BE2C (cell line): Measurements from ENCODE around the gene NDFIP2.
"Not testable (repeated sequence)": the region's sequence is repeated elsewhere in the genome, so short reads cannot be mapped to it uniquely, and the experiment has no call there.

Source experiments
- DNase-seq: peaks from one replicate; pipeline ENCODE4 v3.0.0-alpha.2; 2020
- H3K27me3 ChIP-seq: fragments of 250-450 bp; sonication (Bioruptor Pico); 2 replicates; pipeline ENCODE4 v1.5.1; 2020; ENCODE audit warnings: mild to moderate bottlenecking
- H3K36me3 ChIP-seq: fragments of 250-450 bp; sonication (Bioruptor Pico); 2 replicates; pipeline ENCODE4 v1.5.1; 2020; ENCODE audit warnings: mild to moderate bottlenecking
- H3K4me1 ChIP-seq: fragments of 250-450 bp; sonication (Bioruptor Pico); 2 replicates; pipeline ENCODE4 v1.5.1; 2020
- H3K4me3 ChIP-seq: 2 replicates; pipeline ENCODE4 v1.5.1; 2011; ENCODE audit warnings: low read depth, low read length
- H3K9me3 ChIP-seq: fragments of 250-450 bp; sonication (Bioruptor Pico); 2 replicates; pipeline ENCODE4 v1.5.1; 2020
- TF ChIP-seq, protein P1 (sequence below): IDR thresholded peaks from 2 replicates; pipeline ENCODE4 v1.5.1; 2012; ENCODE audit warnings: mild to moderate bottlenecking, low read depth, low read length

The NDFIP2 gene

DNA sequence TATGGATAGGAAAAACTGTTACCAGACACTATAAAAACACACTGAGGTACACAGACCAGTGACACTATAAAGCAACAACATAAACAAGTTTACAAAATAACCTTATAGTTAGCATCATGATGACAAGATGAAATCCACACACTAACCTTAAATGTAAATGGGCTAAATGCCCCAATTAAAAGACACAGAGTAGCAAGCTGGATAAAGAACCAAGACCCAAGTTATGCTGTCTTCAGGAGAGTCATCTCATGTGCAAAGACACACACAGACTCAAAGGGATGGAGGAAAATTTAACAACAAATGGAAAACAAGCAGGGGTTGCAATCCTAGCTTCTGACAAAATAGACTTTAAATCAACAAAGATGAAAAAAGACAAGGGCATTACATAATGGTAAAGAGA, 81.6 kb downstream of the NDFIP2 start:
- Histone ChIP-seq H3K9me3 (peaks cover 3% of the 10 kb centered on the region; the same call in 1 of the 2 replicates), H3K4me3 (no peak overlapping the region), H3K36me3 (no peaks in the 10 kb centered on the region), H3K27me3 (no peaks in the 10 kb centered on the region), H3K4me1 (no peaks in the 10 kb centered on the region)
- no peak for DNase-seq
- TF ChIP-seq, protein P1, sequence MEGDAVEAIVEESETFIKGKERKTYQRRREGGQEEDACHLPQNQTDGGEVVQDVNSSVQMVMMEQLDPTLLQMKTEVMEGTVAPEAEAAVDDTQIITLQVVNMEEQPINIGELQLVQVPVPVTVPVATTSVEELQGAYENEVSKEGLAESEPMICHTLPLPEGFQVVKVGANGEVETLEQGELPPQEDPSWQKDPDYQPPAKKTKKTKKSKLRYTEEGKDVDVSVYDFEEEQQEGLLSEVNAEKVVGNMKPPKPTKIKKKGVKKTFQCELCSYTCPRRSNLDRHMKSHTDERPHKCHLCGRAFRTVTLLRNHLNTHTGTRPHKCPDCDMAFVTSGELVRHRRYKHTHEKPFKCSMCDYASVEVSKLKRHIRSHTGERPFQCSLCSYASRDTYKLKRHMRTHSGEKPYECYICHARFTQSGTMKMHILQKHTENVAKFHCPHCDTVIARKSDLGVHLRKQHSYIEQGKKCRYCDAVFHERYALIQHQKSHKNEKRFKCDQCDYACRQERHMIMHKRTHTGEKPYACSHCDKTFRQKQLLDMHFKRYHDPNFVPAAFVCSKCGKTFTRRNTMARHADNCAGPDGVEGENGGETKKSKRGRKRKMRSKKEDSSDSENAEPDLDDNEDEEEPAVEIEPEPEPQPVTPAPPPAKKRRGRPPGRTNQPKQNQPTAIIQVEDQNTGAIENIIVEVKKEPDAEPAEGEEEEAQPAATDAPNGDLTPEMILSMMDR = no peak

DNA sequence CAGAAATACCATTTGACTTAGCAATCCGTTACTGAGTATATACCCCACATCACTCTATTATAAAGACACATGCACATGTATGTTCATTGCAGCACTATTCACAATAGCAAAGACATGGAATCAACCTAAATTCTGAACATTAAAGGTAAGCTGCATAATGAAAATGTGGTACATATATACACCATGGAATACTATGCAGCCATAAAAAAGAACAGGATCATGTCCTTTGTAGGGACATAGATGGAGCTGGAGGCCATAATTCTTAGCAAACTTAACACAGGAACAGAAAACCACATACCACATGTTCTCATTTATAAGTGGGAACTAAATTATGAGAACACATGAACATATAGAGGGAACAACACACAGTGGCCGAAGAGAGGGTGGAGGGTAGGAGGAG, 85.2 kb downstream of the NDFIP2 start:
- Histone ChIP-seq H3K27me3 (no peaks in the 10 kb centered on the region), H3K36me3 (no peaks in the 10 kb centered on the region), H3K9me3 (peaks cover 3% of the 10 kb centered on the region; the same call in 1 of the 2 replicates), H3K4me1 (no peaks in the 10 kb centered on the region), H3K4me3 (no peak overlapping the region)
- no peak for DNase-seq
- TF ChIP-seq, protein P1 = no peak

DNA sequence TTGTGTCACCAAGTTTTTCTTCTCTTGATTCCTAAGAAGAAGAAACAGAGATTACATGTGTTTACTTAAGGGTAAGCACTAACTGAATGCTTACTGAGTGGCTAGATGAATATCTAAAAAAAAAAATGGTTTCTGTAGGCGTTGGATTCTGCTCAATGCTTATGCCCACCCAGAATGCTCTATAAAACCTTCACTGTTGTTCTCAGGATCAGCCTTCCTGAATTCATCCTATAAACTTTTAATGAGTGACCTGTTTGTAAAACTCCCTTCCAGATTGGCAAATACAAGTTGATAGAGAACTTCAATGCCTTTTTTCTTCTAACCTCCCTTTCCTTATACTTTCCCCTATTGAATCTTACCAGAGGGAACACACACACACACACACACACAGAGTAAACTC, 90.2 kb downstream of the NDFIP2 start:
- no peaks in the 10 kb centered on the region for H3K36me3 ChIP-seq
- TF ChIP-seq, protein P1 = no peak
- H3K27me3 ChIP-seq = no peaks in the 10 kb centered on the region
- no peak for DNase-seq
- H3K4me3 ChIP-seq = no peak overlapping the region
- 0 out of 2 replicates have a peak, but pooled peaks cover 1% of the 10 kb centered on the region for H3K9me3 ChIP-seq
- no peaks in the 10 kb centered on the region for H3K4me1 ChIP-seq

DNA sequence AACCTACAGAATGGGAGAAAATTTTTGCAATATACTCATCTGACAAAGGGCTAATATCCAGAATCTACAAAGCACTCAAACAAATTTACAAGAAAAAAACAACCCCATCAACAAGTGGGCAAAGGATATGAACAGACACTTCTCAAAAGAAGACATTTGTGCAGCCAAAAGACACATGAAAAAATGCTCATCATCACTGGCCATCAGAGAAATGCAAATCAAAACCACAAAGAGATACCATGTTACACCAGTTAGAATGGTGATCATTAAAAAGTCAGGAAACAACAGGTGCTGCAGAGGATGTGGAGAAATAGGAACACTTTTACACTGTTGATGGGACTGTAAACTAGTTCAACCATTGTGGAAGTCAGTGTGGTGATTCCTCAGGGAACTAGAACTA, 92.9 kb downstream of the NDFIP2 start:
- not testable (repeated sequence) for H3K9me3 ChIP-seq, H3K4me3 ChIP-seq, H3K36me3 ChIP-seq, H3K27me3 ChIP-seq, H3K4me1 ChIP-seq, DNase-seq

DNA sequence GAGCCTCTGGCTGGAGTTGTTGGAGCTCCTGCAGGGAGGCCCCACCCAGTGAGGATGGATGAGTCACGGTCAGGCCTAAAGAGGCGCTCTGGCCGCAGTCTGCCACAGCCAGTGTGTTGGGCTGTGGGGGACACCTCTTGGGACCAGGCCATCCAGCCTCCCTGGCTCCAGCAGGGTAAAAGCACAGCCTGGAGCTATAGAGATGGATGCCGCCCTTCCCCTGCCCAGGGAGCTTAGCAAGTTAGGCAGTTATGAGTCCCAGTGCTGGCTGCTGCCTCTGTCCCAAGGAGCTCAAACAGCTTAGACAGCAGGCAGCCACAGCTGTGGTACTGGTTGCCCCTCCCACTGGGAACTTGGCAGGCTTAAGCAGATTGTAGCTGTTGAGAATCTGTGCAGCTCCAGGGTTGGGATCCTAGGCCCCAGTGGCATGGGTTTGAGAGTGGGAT, 100.9 kb downstream of the NDFIP2 start:
- H3K4me3 ChIP-seq = no peak overlapping the region
- no peaks in the 10 kb centered on the region; the same call in 1 of the 2 replicates for H3K4me1 ChIP-seq
- no peaks in the 10 kb centered on the region for H3K27me3 ChIP-seq
- no peaks in the 10 kb centered on the region for H3K36me3 ChIP-seq
- TF ChIP-seq, protein P1 = no peak
- peak; percentile 69 for DNase-seq
- H3K9me3 ChIP-seq = no peaks in the 10 kb centered on the region

DNA sequence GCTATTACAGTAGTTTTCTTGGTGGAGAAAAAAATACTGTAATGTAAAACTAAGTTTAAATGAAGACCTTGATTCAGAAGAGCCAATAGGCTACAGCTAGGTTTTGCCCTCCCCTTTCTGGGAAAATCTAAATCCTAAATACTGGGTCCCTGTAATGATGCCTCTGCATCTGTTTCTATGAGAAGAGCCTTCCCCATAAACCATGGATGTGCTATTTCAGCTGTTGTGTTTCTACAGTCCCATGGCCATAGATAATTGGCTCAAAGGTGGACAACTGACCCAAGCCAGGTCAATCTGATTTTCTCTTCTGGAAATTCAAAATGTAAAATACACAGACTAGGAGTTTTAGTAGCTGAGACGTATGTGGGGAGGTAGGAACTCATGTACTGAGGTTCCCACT, 101.9 kb downstream of the NDFIP2 start:
- no peaks in the 10 kb centered on the region for H3K9me3 ChIP-seq
- H3K4me3 ChIP-seq = no peak overlapping the region
- TF ChIP-seq, protein P1 = no peak
- H3K36me3 ChIP-seq = no peaks in the 10 kb centered on the region
- DNase-seq = no peak
- no peaks in the 10 kb centered on the region for H3K27me3 ChIP-seq
- H3K4me1 ChIP-seq = no peaks in the 10 kb centered on the region; the same call in 1 of the 2 replicates

DNA sequence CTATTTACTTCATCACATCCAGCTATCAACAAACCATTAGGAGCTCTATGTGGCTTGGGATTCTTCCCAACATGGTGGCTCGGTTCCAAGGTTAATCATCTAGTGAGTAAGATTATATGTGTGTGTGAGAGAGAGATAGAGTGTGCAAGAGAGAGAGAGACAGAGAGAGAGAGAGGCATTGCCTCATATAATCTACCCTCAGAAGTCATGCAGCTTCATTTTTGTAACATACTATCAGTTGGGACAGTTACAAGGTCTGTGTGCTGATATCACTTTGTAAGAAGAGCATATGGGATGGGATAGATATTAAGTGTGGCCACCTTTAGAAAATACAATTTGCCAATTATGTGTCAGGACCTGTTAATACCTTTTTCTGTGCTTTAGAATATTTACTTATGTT, 104.1 kb downstream of the NDFIP2 start:
- H3K9me3 ChIP-seq = no peaks in the 10 kb centered on the region
- H3K4me3 ChIP-seq = no peak overlapping the region
- no peak for DNase-seq
- no peaks in the 10 kb centered on the region for H3K36me3 ChIP-seq
- TF ChIP-seq, protein P1 = no peak
- H3K27me3 ChIP-seq = no peaks in the 10 kb centered on the region
- H3K4me1 ChIP-seq = no peaks in the 10 kb centered on the region; the same call in 1 of the 2 replicates
